Nephron progenitor cell (in vitro differentiated cells): ENCODE results near the gene HPCAL1.

Experiments
- DNase-seq: peaks from one replicate; pipeline ENCODE4 v3.0.0; 2021
- H3K27ac Mint-ChIP-seq: 2 replicates; pipeline ENCODE4 v1.8.0; 2021; ENCODE audit warnings: mild to moderate bottlenecking, moderate library complexity, mixed read lengths
- H3K27me3 Mint-ChIP-seq: 2 replicates; pipeline ENCODE4 v1.8.0; 2021; ENCODE audit warnings: mild to moderate bottlenecking, low read depth, mixed read lengths; ENCODE audit not compliant: poor library complexity
- H3K36me3 Mint-ChIP-seq: 2 replicates; pipeline ENCODE4 v1.8.0; 2021; ENCODE audit warnings: low read depth, mixed read lengths
- H3K4me1 Mint-ChIP-seq: 2 replicates; pipeline ENCODE4 v1.8.0; 2021; ENCODE audit warnings: mixed read lengths
- H3K4me3 Mint-ChIP-seq: 2 replicates; pipeline ENCODE4 v1.8.0; 2021; ENCODE audit warnings: mild to moderate bottlenecking, moderate library complexity, mixed read lengths
- H3K9me3 Mint-ChIP-seq: 2 replicates; pipeline ENCODE4 v1.8.0; 2021; ENCODE audit warnings: mild to moderate bottlenecking, moderate library complexity, mixed read lengths
- CTCF ChIP-seq: fragments of 200-600 bp; sonication (generic); IDR thresholded peaks from 2 replicates; pipeline ENCODE4 v1.5.0; 2021; ENCODE audit warnings: antibody characterized with exemption

Gene HPCAL1

GRCh38 chr2:10342245-10342951 is 39.7 kb downstream of the HPCAL1 start:
- TF ChIP-seq CTCF, result no peak
- Mint-ChIP-seq H3K9me3 (no peaks in the 10 kb centered on the region), H3K4me3 (no peak overlapping the region), H3K4me1 (peaks cover 66% of the 10 kb centered on the region), H3K27ac (no peak overlapping the region), H3K36me3 (no peaks in the 10 kb centered on the region), H3K27me3 (peaks cover 11% of the 10 kb centered on the region)
- no peak for DNase-seq

- H3K27ac Mint-ChIP-seq, result peak overlapping the region; percentile 20
- no peak for TF ChIP-seq CTCF
- H3K27me3 Mint-ChIP-seq, result peaks cover 5% of the 10 kb centered on the region
- H3K9me3 Mint-ChIP-seq, result no peaks in the 10 kb centered on the region
- no peak for DNase-seq
- H3K4me3 Mint-ChIP-seq, result no peak overlapping the region
- H3K4me1 Mint-ChIP-seq, result peaks cover 65% of the 10 kb centered on the region
- no peaks in the 10 kb centered on the region for H3K36me3 Mint-ChIP-seq
These were observed 40.5 kb downstream of the HPCAL1 start for GRCh38 chr2:10343191-10343590.

GRCh38 chr2:10343658-10344057 is 41.0 kb downstream of the HPCAL1 start:
- H3K27me3 Mint-ChIP-seq, result peaks cover 2% of the 10 kb centered on the region
- H3K9me3 Mint-ChIP-seq, result no peaks in the 10 kb centered on the region
- TF ChIP-seq CTCF, result no peak
- H3K4me1 Mint-ChIP-seq, result peaks cover 63% of the 10 kb centered on the region
- DNase-seq, result no peak
- H3K36me3 Mint-ChIP-seq, result no peaks in the 10 kb centered on the region
- H3K4me3 Mint-ChIP-seq, result no peak overlapping the region
- H3K27ac Mint-ChIP-seq, result peak overlapping the region; percentile 20

GRCh38 chr2:10344105-10345066 is 41.7 kb downstream of the HPCAL1 start:
- H3K27me3 Mint-ChIP-seq, result no peaks in the 10 kb centered on the region
- no peak for DNase-seq
- peak overlapping the region; percentile 18 for H3K27ac Mint-ChIP-seq
- H3K36me3 Mint-ChIP-seq, result no peaks in the 10 kb centered on the region
- no peak for TF ChIP-seq CTCF
- H3K4me1 Mint-ChIP-seq, result peaks cover 63% of the 10 kb centered on the region
- no peaks in the 10 kb centered on the region for H3K9me3 Mint-ChIP-seq
- H3K4me3 Mint-ChIP-seq, result no peak overlapping the region

- no peak for TF ChIP-seq CTCF
- Mint-ChIP-seq H3K36me3 (no peaks in the 10 kb centered on the region), H3K27me3 (no peaks in the 10 kb centered on the region), H3K27ac (no peak overlapping the region), H3K4me1 (peaks cover 63% of the 10 kb centered on the region), H3K9me3 (no peaks in the 10 kb centered on the region), H3K4me3 (no peak overlapping the region)
- no peak for DNase-seq
These were observed 42.4 kb downstream of the HPCAL1 start for GRCh38 chr2:10345126-10345525.
